Stimulated activated CD4-positive, alpha-beta T cell treated with anti-CD3 and anti-CD28 coated beads, Interleukin-2, amount 100 ng/mL, for 24 hours (primary cell): ENCODE data around the gene GATAD2B.
A peak's percentile ranks its signal among the peaks of the same experiment; 100 is the strongest.

Source experiments
- DNase-seq, 2 donors: peaks; one replicate each; pipeline ENCODE4 v3.0.0-alpha.2; 2020

Gene GATAD2B

GRCh38 chr1:153831026-153831425 is 91.7 kb downstream of the GATAD2B start:
- no peak for DNase-seq

GRCh38 chr1:153827168-153827964 is 95.4 kb downstream of the GATAD2B start:
- DNase-seq: no peak

- DNase-seq: no peak
Observed at GRCh38 chr1:153818876-153819275, 103.9 kb downstream of the GATAD2B start.

GRCh38 chr1:153816283-153816889 is 106.4 kb downstream of the GATAD2B start:
- no peak for DNase-seq

- no peak for DNase-seq
Observed at GRCh38 chr1:153805886-153806719, 116.7 kb downstream of the GATAD2B start.

GRCh38 chr1:153805042-153805745 is 117.6 kb downstream of the GATAD2B start:
- DNase-seq: peak; percentile 58 to 69

GRCh38 chr1:153804112-153804511 is 118.7 kb downstream of the GATAD2B start:
- DNase-seq: no peak

GRCh38 chr1:153803470-153804056 is 119.2 kb downstream of the GATAD2B start:
- no peak for DNase-seq

GRCh38 chr1:153801786-153802697 is 120.7 kb downstream of the GATAD2B start:
- no peak for DNase-seq

GRCh38 chr1:153801028-153801625 is 121.6 kb downstream of the GATAD2B start:
- DNase-seq: no peak

- no peak for DNase-seq
Observed at GRCh38 chr1:153800516-153800915, 122.3 kb downstream of the GATAD2B start.

- no peak for DNase-seq
Observed at GRCh38 chr1:153799566-153800465, 123.0 kb downstream of the GATAD2B start.

GRCh38 chr1:153799016-153799415 is 123.8 kb downstream of the GATAD2B start:
- no peak for DNase-seq

- DNase-seq: no peak
Observed at GRCh38 chr1:153798468-153798780, 124.3 kb downstream of the GATAD2B start.

GRCh38 chr1:153796786-153797659 is 125.7 kb downstream of the GATAD2B start:
- DNase-seq: peak; percentile 87 to 89

GRCh38 chr1:153795934-153796785 is 126.6 kb downstream of the GATAD2B start:
- DNase-seq: no peak

- DNase-seq: no peak
Observed at GRCh38 chr1:153795330-153795837, 127.4 kb downstream of the GATAD2B start.
